MCF 10A (cell line): ENCODE data around the gene KCNH4. TPM values are rescaled to one million over a fixed set of nuclear protein-coding genes. Genes with fewer than 3 reads are reported as not detected.
A peak's percentile ranks its signal among the peaks of the same experiment; 100 is the strongest.
"Not testable (repeated sequence)": the region's sequence is repeated elsewhere in the genome, so short reads cannot be mapped to it uniquely, and the experiment has no call there.

ENCODE experiments used
- BruUV-seq: library from RNA; stranded (reverse); fragments of 400-500 nt; replicated peaks from 2 replicates; lab custom pipeline; 2021; lab: Mats Ljungman, UMichigan
- CTCF ChIA-PET: fragments of 300-600 bp; sonication (Branson Sonifier 250); formaldehyde crosslinking; extraction: SDS; loops from one replicate; lab custom pipeline; 2021; ENCODE audit warnings: antibody characterized with exemption, inconsistent platforms; lab: Yijun Ruan, JAX
- POLR2A ChIA-PET: fragments of 300-600, 350-650 bp; sonication (Branson Sonifier 250); formaldehyde crosslinking; extraction: SDS; loops from one replicate; lab custom pipeline; 2020; ENCODE audit warnings: antibody characterized with exemption, inconsistent platforms; lab: Yijun Ruan, JAX
- DNase-seq: peaks from one replicate; pipeline ENCODE4 v3.0.0-alpha.2; 2018; ENCODE audit not compliant: unreplicated experiment
- H3K27ac Mint-ChIP-seq: one replicate; pipeline ENCODE4 v1.8.0; 2022; ENCODE audit warnings: mild to moderate bottlenecking, low read depth, mixed read lengths; ENCODE audit not compliant: unreplicated experiment
- H3K27me3 Mint-ChIP-seq: one replicate; pipeline ENCODE4 v1.8.0; 2022; ENCODE audit warnings: mixed read lengths; ENCODE audit not compliant: insufficient read depth, unreplicated experiment
- H3K36me3 Mint-ChIP-seq: one replicate; pipeline ENCODE4 v1.8.0; 2022; ENCODE audit warnings: mild to moderate bottlenecking, moderate library complexity, mixed read lengths; ENCODE audit not compliant: insufficient read depth, unreplicated experiment
- H3K4me1 Mint-ChIP-seq: one replicate; pipeline ENCODE4 v1.8.0; 2022; ENCODE audit warnings: mixed read lengths; ENCODE audit not compliant: insufficient read depth, unreplicated experiment
- H3K4me3 Mint-ChIP-seq: one replicate; pipeline ENCODE4 v1.8.0; 2022; ENCODE audit warnings: mild to moderate bottlenecking, moderate library complexity, mixed read lengths; ENCODE audit not compliant: unreplicated experiment
- H3K9me3 Mint-ChIP-seq: one replicate; pipeline ENCODE4 v1.8.0; 2022; ENCODE audit warnings: mixed read lengths; ENCODE audit not compliant: unreplicated experiment
- CTCF ChIP-seq: fragments of 200-600 bp; IDR thresholded peaks from one replicate; pipeline ENCODE4 v1.8.0; 2022; ENCODE audit warnings: antibody characterized with exemption, mild to moderate bottlenecking; ENCODE audit not compliant: unreplicated experiment
- intact Hi-C: fragments of 100-400 bp; cut with micrococcal nuclease; formaldehyde crosslinking; loops from 2 replicates; pipeline ENCODE4 v1.14.1; 2022
- total RNA-seq: library from RNA; stranded (reverse); gene quantifications from 2 replicates; pipeline ENCODE4 v1.2.3, GENCODE V29; 2022

KCNH4 gene
- total RNA-seq, 1 experiment from 2014 or later = not detected

GRCh38 chr17:42225646-42226045 is 44.7 kb upstream of the KCNH4 start:
- no peaks in the 10 kb centered on the region for H3K27me3 Mint-ChIP-seq
- CTCF ChIA-PET = interaction anchor here (0.6 kb wide), 1 partner anchor 1793 kb away, joined by 3 read pairs; no protein-coding TSS in a partner anchor

GRCh38 chr17:42224651-42225050 is 43.7 kb upstream of the KCNH4 start:
- ChIA-PET CTCF (interaction anchor here (0.6 to 0.7 kb wide), 2 partner anchors 23 to 1681 kb away, joined by 3 read pairs; no protein-coding TSS in a partner anchor), POLR2A (no interaction called here)
- no peak for DNase-seq
- no TSS peak for BruUV-seq
- no peak overlapping the region for H3K27ac Mint-ChIP-seq
- H3K9me3 Mint-ChIP-seq = no peaks in the 10 kb centered on the region
- peaks cover 12% of the 10 kb centered on the region for H3K36me3 Mint-ChIP-seq
- H3K27me3 Mint-ChIP-seq = no peaks in the 10 kb centered on the region
- intact Hi-C loops = loop anchor here (5.0 kb wide), 1 partner anchor 303 kb away; no protein-coding TSS in a partner anchor
- TF ChIP-seq CTCF = no peak
- no peak overlapping the region for H3K4me3 Mint-ChIP-seq
- no peaks in the 10 kb centered on the region for H3K4me1 Mint-ChIP-seq

More at GRCh38 chr17:42225646-42226045, 44.7 kb upstream of the KCNH4 start:
- Mint-ChIP-seq H3K4me3 (no peak overlapping the region), H3K9me3 (no peaks in the 10 kb centered on the region), H3K36me3 (peaks cover 8% of the 10 kb centered on the region), H3K4me1 (no peaks in the 10 kb centered on the region), H3K27ac (no peak overlapping the region)
- BruUV-seq = no TSS peak
- TF ChIP-seq CTCF = no peak
- intact Hi-C loops = no loop called here
- no peak for DNase-seq
- POLR2A ChIA-PET = no interaction called here

- no peak overlapping the region for H3K27ac Mint-ChIP-seq
- H3K9me3 Mint-ChIP-seq = no peaks in the 10 kb centered on the region
- no TSS peak for BruUV-seq
- H3K36me3 Mint-ChIP-seq = peaks cover 20% of the 10 kb centered on the region
- H3K4me1 Mint-ChIP-seq = no peaks in the 10 kb centered on the region
- H3K27me3 Mint-ChIP-seq = no peaks in the 10 kb centered on the region
- TF ChIP-seq CTCF = peak; percentile 54
- POLR2A ChIA-PET = interaction anchor here (0.9 to 1.1 kb wide), 2 partner anchors 12 to 103 kb away, joined by 3 read pairs; no protein-coding TSS in a partner anchor
- H3K4me3 Mint-ChIP-seq = no peak overlapping the region
- DNase-seq = peak; percentile 56
- intact Hi-C loops = loop anchor here (5.0 kb wide), 1 partner anchor 305 kb away; no protein-coding TSS in a partner anchor
- CTCF ChIA-PET = interaction anchor here (0.5 to 1.3 kb wide), 9 partner anchors 13 to 259 kb away, joined by 3 to 6 read pairs (median 3); no protein-coding TSS in a partner anchor
These were observed 41.2 kb upstream of the KCNH4 start for GRCh38 chr17:42221886-42222745.

GRCh38 chr17:42219280-42219679 is 38.3 kb upstream of the KCNH4 start:
- POLR2A ChIA-PET, intact Hi-C loops: not testable (repeated sequence)

More at GRCh38 chr17:42219280-42219679, 38.3 kb upstream of the KCNH4 start:
- H3K4me1 Mint-ChIP-seq, H3K27me3 Mint-ChIP-seq, H3K4me3 Mint-ChIP-seq, BruUV-seq, H3K9me3 Mint-ChIP-seq, H3K27ac Mint-ChIP-seq, CTCF ChIA-PET, DNase-seq: not testable (repeated sequence)
- H3K36me3 Mint-ChIP-seq = peaks cover 40% of the 10 kb centered on the region
